HG03064 (cell line): Measurements from ENCODE around the gene SPATA31D1.
"Not testable (repeated sequence)": the region's sequence is repeated elsewhere in the genome, so short reads cannot be mapped to it uniquely, and the experiment has no call there.

ENCODE experiments used
- ATAC-seq: cut with Tn5 transposase; IDR thresholded peaks from one replicate; pipeline ENCODE4 v1.9.1; 2021; ENCODE audit warnings: low read depth; ENCODE audit not compliant: unreplicated experiment

Gene SPATA31D1

DNA sequence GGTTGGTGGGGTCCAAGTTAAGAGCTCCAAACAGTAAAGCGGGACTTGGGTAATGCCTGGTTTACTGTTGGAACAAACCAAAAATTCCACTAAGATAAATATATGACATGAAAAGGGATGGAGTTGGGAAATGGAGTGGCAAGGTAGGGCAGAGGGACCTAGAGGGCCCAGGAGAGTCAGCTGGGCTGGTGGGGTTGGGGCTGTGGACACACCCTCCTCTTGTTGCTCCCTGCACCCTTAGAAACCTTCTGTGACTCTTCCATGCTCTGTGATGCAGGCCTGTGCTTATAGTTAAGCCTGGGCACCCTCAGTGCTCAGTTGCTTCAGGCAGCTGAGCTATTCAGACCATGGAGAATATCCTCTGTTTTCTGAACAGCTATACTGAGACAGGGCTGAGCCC is at the start of gene SPATA31D1:
TSS of gene SPATA31D1 (plus strand) at position 301 of the 400 bp plus-strand sequence. CDS start at position 348, 47 bp downstream.
- ATAC-seq, result not testable (repeated sequence)

DNA sequence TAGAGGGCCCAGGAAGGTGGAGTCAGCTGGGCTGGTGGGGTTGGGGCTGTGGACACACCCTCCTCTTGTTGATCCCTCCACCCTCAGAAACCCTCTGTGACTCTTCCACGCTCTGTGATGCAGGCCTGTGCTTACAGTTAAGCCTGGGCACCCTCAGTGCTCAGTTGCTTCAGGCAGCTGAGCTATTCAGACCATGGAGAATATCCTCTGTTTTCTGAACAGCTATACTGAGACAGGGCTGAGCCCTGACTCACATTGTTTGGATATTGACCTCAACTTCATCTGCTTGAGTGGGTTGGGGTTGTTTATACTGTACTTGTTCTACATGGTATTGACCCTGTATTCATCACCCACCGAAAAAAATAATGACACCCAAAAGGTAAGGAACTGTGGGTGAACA is 45.2 kb upstream of the SPATA31D1 start, which contains the start of gene SPATA31D3:
TSS of gene SPATA31D3 (plus strand) at position 108 of the 400 bp plus-strand sequence. CDS start at position 194, 86 bp downstream.
- not testable (repeated sequence) for ATAC-seq

DNA sequence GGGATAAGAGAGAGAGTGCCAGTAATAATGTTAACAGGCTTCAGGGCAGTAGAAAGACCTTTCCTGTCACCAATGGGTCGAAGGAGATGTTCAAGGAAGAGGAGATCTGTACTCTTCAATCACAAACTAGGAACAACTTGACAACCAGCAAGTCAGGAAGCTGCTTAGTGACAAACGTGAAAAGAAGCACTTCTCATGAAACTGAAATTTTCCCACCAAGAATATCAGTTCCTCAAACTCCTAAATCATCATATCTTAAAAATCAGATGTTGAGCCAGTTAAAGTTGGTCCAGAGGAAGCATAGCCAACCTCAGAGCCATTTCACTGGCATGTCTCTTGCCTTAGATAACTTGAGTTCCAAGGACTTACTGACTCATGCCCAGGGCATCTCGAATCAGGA is 39.9 kb upstream of the SPATA31D1 start:
- not testable (repeated sequence) for ATAC-seq

DNA sequence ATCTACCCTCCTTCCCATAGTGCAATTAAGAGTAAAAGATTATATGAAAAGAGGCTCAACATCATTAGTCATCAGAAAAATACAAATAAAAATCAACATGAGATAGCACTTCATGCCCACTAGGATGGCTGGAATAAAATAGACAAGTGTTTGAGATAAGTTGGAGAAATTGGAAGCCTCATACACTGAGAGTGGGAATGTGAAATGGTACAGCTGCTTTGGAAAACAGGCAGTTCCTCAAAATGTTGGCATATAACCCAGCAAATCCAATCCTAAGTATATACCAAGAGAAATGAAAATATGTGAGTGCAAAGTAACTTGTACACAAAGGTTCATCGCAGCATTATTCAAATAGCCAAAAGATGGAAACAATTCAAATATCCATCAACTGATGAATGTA is 35.5 kb upstream of the SPATA31D1 start:
- ATAC-seq, result no peak

- ATAC-seq, result no peak
Observed at GRCh38 chr9:81955625-81956024, 32.9 kb upstream of the SPATA31D1 start.

DNA sequence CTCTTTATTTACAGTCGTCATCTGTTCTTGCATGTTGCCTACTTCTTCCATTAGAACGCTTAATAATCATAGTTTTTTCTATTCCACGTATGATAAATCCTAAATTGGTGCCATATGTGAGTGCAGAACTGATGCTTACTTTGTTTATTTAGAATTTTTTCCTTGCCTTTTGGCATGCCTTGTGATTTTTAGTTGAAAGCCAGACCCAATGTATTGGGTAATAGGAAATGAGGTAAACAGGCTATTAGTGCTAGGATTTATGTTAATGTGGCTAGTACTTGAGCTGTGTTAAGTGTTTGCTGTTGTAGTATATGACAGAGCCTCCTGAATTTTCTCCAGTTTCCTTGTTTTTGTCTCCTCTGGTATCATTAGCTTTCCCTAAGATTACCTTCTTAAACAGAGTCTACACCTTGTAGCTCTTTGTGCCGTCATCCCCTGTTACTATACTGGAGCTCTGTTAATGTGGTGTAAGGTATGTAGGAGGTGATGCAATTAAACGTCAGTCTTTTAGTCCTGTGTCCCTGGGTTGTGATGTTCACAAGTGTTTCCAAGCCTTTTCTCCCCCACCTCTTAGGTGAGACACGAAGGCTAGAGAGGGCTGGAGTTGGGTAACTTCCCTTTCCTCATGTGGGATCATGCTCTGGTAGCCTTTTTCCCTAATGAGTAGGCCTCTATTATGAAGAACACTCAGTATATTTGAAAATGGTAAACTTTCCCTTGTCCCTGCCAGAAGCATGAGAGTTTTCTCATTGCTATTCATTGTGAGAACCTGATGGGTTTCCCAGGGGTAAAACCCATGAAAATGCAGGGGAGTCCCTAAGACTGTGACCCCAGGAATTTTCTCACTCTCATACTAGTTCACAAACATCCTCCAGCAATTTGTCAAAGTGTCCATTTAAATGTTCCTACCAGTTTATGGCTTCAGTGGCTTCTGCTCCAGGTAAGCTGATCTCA is 24.1 kb upstream of the SPATA31D1 start:
- no peak for ATAC-seq

DNA sequence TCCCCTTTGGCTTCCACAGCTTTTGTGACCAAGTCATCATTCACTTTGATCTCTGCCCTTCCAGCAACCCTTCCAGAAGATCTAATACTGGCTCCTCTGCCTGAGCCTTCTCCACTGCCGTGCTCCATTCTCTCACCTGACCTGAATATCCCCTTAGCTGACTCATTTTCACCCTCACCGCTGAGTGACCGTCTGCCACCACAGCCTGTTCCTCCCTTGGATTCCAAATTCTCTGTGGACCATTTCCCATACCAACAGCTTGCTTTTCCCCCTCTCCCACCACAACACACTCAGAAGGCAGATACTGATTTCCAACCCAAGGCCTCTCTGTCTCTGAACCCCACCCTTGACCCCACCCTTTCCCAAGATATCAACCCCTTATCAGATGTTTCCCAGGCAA is 20.5 kb upstream of the SPATA31D1 start:
- no peak for ATAC-seq

GRCh38 chr9:81969971-81970370 is 18.6 kb upstream of the SPATA31D1 start:
- ATAC-seq, result no peak

GRCh38 chr9:81971727-81972126 is 16.8 kb upstream of the SPATA31D1 start:
- no peak for ATAC-seq

- no peak for ATAC-seq
Observed at GRCh38 chr9:81974764-81975163, 13.8 kb upstream of the SPATA31D1 start.

DNA sequence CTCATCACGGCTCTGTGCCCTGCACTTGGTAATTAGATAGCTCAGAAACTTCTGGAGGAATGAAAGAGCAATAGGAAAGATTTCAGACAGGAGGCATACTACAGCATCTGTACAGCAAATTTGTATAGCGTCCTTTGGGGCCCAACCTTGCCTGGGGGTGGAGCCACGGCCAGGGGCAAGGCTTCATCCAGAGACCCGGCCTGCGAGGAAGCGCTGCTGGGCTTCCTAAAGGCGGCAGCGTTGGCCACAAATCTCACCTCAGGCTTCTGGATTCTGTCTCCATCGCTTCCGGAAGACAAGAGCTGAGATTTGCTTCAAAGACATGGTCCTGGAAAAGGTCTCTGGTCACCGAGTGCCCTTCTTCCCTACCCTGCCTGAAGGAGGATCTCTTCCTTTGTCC is 12.2 kb upstream of the SPATA31D1 start:
- no peak for ATAC-seq

- no peak for ATAC-seq
Observed at GRCh38 chr9:81979196-81979595, 9.4 kb upstream of the SPATA31D1 start.

DNA sequence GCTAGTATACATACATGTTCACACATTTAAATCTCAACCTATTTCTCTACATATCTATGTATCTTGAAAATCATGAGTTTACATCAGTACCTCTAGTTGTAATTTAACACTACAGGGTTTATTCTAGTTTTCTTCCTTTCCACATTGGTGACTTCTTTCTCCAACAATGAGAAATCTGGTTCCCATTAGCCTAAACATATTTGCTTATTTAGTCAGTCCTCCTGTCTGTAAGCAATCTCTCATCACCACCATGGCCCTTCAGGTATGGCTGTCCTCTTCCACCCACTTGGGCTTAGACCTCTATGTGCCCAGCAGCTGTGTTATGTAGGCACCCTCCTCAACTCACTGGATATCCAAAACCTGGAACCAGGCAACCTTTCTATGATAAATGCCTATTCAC is 8.0 kb upstream of the SPATA31D1 start:
- ATAC-seq, result no peak

DNA sequence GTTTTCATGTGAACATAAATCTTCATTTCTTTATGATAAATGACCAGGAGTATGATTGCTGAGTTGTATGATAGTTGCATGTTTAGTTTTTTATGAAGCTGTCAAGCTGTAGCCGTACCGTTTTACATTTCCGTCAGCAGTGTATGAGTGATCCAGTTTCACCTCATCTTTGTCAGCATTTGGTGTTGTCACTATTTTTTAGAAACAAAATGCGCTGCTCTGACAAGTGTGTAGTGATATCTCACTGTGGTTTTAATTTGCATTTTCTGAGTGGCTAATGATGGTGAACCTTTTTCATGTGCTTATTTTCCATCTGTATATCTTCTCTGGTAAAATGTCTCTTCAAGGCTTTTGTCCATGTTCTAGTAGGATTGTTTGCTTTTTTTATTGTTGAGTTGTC is 6.7 kb upstream of the SPATA31D1 start:
- ATAC-seq, result no peak

- ATAC-seq, result no peak
Observed at GRCh38 chr9:81984928-81985327, 3.6 kb upstream of the SPATA31D1 start.

- no peak for ATAC-seq
Observed at GRCh38 chr9:81986051-81986450, 2.5 kb upstream of the SPATA31D1 start.

DNA sequence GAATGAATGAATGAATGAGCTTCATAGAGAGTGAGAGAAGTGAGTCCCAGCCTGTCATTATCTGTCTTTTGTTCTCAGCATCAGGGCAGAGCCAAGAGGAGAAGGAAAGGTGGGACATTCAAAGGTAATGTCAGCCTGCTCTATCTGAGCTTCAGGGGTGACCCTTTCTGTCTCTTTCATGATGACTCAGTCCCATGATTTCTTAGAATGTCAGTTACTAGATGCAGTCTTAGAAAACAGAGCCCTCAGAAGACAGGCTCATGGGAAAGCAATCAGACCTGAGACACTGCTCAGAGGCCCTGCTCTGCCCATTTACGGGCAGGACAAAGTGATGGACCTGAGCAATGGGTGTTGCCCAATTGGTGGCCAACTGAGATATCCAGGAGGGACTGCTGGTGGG is 1.1 kb downstream of the SPATA31D1 start:
- no peak for ATAC-seq

DNA sequence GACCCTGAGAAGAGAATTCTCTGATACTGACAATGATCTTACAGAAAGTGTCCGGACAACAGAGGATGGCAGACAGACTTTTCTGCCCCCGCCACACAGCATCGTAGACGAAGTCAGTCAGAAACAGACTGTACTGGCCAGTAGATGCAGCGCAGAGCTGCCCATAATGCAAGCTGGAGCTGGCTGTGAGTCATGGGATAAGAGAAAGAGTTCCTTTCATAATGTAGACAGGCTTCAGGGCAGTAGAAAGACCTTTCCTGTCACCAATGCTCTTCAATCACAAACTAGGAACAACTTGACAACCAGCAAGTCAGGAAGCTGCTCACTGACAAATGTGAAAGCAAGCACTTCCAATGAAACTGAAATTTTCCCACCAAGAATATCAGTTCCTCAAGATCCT is 5.1 kb downstream of the SPATA31D1 start:
- ATAC-seq, result no peak

DNA sequence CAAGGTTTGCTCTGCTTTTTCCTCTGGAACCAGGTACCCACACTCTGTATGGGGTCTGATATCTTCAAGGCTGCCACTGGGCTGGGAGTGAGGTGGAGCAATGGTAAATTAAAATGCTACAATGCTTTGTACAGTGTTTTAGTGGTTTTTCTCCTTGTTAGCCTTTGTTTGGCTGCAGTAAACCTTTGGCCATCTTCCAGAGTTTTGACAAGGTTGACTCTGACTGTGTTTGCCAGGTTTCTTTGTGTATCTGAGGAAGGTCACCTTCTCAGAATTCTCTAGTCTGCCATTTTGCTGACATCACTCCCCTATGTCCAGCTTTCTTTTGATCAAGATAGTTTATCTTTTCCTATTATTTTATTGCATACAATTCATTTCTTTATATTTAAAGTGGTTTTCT is 11.2 kb downstream of the SPATA31D1 start:
- no peak for ATAC-seq

- no peak for ATAC-seq
Observed at GRCh38 chr9:82010711-82011110, 22.1 kb downstream of the SPATA31D1 start.

- no peak for ATAC-seq
Observed at GRCh38 chr9:82011133-82011532, 22.6 kb downstream of the SPATA31D1 start.

DNA sequence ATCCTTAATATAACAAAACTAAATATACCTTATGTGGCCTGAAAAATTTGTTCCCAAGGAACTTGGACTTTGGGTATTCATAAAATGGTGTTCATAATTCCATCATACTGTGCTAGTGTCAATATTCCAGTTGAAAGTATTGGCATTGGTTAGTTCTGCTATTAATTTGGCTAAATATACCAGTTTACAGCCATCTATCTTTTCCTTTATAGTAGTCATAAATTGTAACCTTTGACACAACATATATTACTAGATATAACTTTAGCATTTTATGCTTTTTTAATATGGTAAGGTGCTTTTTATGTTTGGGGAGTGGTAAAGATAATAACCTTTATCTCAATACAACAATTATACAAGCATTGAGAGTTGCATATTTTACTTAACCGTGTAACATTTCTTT is 23.7 kb downstream of the SPATA31D1 start:
- ATAC-seq, result no peak
